Measurements from ENCODE around the gene ARHGEF33. TPM values are rescaled to one million over a fixed set of nuclear protein-coding genes. Genes with fewer than 3 reads are reported as not detected.

The ARHGEF33 gene
- total and polyA plus RNA-seq, 2 donors, result 0.99 to 2.1 TPM

DNA sequence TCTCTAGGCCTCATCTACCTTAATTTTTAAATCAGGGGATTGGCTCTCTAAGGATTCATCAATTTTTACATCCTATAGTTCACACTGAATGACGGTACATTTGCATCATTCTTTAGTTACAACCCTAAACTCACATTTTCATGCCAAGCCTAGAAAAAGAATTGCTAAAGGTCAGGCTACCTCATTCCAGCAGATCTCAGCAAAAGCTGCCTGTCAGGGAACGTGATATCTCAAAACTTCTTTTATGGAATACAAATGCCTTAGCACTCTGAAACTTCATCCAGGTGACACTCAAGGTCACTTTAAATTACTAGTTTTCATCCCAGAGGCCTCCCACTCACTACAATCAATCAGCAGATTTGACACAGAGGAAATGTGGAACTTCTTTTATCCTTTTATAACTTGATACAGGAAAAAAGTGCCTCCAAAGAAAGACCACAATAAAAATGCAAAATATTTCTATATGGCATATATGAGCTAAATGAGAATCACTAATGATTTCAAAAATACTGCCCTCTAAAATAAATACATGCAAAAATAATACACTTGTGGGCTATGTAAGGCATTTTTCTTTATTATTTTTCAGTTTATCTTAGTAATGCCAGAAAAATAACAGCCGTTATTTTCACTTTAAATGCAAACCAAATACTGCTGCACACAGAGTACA is 91.5 kb downstream of the ARHGEF33 start:
- Histone ChIP-seq H3K4me1 (ENCODE audit: insufficient read depth) (no peaks in the 10 kb centered on the region), H3K4me3 (ENCODE audit: low read depth, low read length) (no peak overlapping the region), H3K27ac (ENCODE audit: low read depth) (no peak overlapping the region), H3K36me3 (ENCODE audit: insufficient read depth) (no peaks in the 10 kb centered on the region)
- WGBS, result 90% methylated on average over 3 of the region's 3 CpGs
- DNase-seq (ENCODE audit: extremely low spot score), result no peak

- 95% methylated on average over 8 of the region's 8 CpGs for whole genome bisulfite sequencing
- Histone ChIP-seq H3K36me3 (ENCODE audit: insufficient read depth) (no peaks in the 10 kb centered on the region), H3K4me1 (ENCODE audit: insufficient read depth) (no peaks in the 10 kb centered on the region)
These were observed 92.1 kb downstream of the ARHGEF33 start for GRCh38 chr2:38981670-38982357.

GRCh38 chr2:38982498-38982897 is 92.8 kb downstream of the ARHGEF33 start:
- Histone ChIP-seq H3K36me3 (ENCODE audit: insufficient read depth) (no peaks in the 10 kb centered on the region), H3K4me3 (ENCODE audit: low read depth, low read length) (no peak overlapping the region), H3K4me1 (ENCODE audit: insufficient read depth) (no peaks in the 10 kb centered on the region), H3K27ac (ENCODE audit: low read depth) (no peak overlapping the region)
- 98% methylated on average over 1 of the region's 1 CpG for WGBS
- no peak for DNase-seq (ENCODE audit: extremely low spot score)

More at GRCh38 chr2:38981670-38982357, 92.1 kb downstream of the ARHGEF33 start:
- Histone ChIP-seq H3K27ac (ENCODE audit: low read depth) (no peak overlapping the region), H3K4me3 (ENCODE audit: low read depth, low read length) (no peak overlapping the region)
- DNase-seq (ENCODE audit: extremely low spot score), result no peak

GRCh38 chr2:38988716-38989115 is 99.0 kb downstream of the ARHGEF33 start:
- no peak overlapping the region for H3K27ac ChIP-seq (ENCODE audit: low read depth)
- peaks cover 4% of the 10 kb centered on the region for H3K36me3 ChIP-seq (ENCODE audit: insufficient read depth)
- DNase-seq (ENCODE audit: extremely low spot score), result no peak
- WGBS, result 99% methylated on average over 1 of the region's 1 CpG
- H3K4me1 ChIP-seq (ENCODE audit: insufficient read depth), result no peaks in the 10 kb centered on the region
- H3K4me3 ChIP-seq (ENCODE audit: low read depth, low read length), result no peak overlapping the region

DNA sequence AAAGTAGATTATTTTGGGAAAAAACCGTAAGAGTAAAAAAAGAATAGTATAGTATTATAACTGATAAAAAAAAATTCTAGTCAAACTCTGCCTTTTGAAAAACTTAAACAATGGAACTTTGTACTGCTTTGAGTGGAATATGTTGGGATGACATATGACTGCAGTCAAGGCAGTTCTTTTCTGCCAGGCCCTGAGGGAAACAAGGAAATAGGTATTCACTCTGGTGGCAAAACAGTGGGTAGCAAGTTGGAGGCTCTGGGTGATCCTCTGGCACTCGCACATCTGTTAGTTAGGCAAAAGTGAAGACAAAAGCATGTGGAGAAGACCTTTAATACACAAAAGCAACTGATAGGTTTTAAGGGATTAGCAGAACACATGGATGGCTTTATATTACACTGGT is 102.2 kb downstream of the ARHGEF33 start:
- no peaks in the 10 kb centered on the region for H3K4me1 ChIP-seq (ENCODE audit: insufficient read depth)
- H3K27ac ChIP-seq (ENCODE audit: low read depth), result no peak overlapping the region
- 79% methylated on average over 2 of the region's 2 CpGs for WGBS
- H3K4me3 ChIP-seq (ENCODE audit: low read depth, low read length), result no peak overlapping the region
- no peak for DNase-seq (ENCODE audit: extremely low spot score)
- H3K36me3 ChIP-seq (ENCODE audit: insufficient read depth), result peaks cover 4% of the 10 kb centered on the region

- DNase-seq (ENCODE audit: extremely low spot score), result no peak
- H3K36me3 ChIP-seq (ENCODE audit: insufficient read depth), result peaks cover 3% of the 10 kb centered on the region
- 36% methylated on average over 4 of the region's 4 CpGs for WGBS
These were observed 108.1 kb downstream of the ARHGEF33 start for GRCh38 chr2:38997781-38998180.

DNA sequence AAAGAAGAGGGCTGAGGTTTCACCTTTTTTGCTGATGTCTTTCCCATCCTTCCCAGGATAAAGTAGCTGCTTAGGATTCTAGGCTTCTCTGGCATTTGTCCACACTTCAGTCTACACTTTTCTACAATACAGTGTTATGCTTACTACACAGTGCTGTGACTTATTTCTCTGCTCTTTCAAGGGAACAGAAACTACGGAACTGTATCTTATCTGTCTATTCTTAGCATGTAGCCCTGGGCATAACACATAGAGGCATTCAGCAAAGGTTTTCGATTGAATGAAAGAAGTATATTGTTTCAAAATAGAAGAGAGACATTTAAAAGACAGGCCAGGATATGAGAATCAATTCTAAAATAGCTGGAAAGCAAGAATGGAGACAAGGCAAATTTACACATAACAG is 110.9 kb downstream of the ARHGEF33 start:
- Histone ChIP-seq H3K4me1 (ENCODE audit: insufficient read depth) (no peaks in the 10 kb centered on the region), H3K4me3 (ENCODE audit: low read depth, low read length) (no peak overlapping the region), H3K27ac (ENCODE audit: low read depth) (no peak overlapping the region), H3K36me3 (ENCODE audit: insufficient read depth) (peaks cover 5% of the 10 kb centered on the region)
- DNase-seq (ENCODE audit: extremely low spot score), result no peak
- WGBS, result 59% methylated on average over 2 of the region's 2 CpGs

More at GRCh38 chr2:38997781-38998180, 108.1 kb downstream of the ARHGEF33 start:
- Histone ChIP-seq H3K4me1 (ENCODE audit: insufficient read depth) (no peaks in the 10 kb centered on the region), H3K27ac (ENCODE audit: low read depth) (no peak overlapping the region), H3K4me3 (ENCODE audit: low read depth, low read length) (no peak overlapping the region)

- DNase-seq (ENCODE audit: extremely low spot score), result no peak
- H3K27ac ChIP-seq (ENCODE audit: low read depth), result no peak overlapping the region
- no peak overlapping the region for H3K4me3 ChIP-seq (ENCODE audit: low read depth, low read length)
- peaks cover 11% of the 10 kb centered on the region for H3K36me3 ChIP-seq (ENCODE audit: insufficient read depth)
- 75% methylated on average over 5 of the region's 5 CpGs for WGBS
- H3K4me1 ChIP-seq (ENCODE audit: insufficient read depth), result no peaks in the 10 kb centered on the region
These were observed 118.3 kb downstream of the ARHGEF33 start for GRCh38 chr2:39007875-39008504.

DNA sequence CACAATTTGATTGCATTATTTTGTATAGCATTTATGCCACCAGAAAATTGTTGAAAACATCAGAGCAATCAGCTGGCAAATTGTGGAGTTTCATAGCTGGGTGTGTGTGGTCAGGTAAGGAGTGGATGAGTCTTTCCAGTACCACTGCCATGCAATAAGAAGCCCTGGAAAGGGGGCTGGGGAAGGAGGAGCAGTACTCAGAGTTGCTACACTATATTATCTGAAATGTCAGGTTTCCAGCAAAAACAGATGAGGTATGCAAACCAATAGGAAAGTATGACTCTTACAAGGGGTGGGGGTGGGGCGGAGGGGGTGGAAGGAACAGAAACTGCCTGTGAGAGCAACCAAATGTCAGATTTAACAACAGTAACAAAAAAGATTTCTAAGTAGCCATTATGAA is 119.0 kb downstream of the ARHGEF33 start:
- H3K36me3 ChIP-seq (ENCODE audit: insufficient read depth), result peaks cover 12% of the 10 kb centered on the region
- DNase-seq (ENCODE audit: extremely low spot score), result no peak
- 95% methylated on average over 1 of the region's 1 CpG for WGBS

DNA sequence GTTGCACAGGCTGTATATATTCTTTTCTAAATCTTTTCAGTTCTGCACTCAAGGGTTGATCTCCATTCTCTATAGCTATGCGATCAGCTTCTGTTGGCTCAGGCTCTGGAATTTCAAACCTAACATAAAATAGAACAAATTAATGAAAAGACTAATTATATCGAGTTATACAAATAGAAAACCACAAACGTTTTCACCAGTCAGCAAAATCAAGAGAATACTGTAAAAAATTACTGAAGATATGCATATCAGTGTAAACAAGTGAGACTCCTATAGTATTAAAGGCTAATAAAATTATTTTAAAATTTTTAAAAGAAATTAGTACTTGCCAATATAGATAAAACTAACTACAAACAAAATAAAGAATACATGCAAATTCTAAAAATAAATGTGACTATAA is 124.2 kb downstream of the ARHGEF33 start:
- WGBS, result 90% methylated on average over 3 of the region's 3 CpGs
- peaks cover 6% of the 10 kb centered on the region for H3K36me3 ChIP-seq (ENCODE audit: insufficient read depth)
- no peak overlapping the region for H3K27ac ChIP-seq (ENCODE audit: low read depth)
- no peak overlapping the region for H3K4me3 ChIP-seq (ENCODE audit: low read depth, low read length)
- DNase-seq (ENCODE audit: extremely low spot score), result no peak
- H3K4me1 ChIP-seq (ENCODE audit: insufficient read depth), result no peaks in the 10 kb centered on the region

More for the DNA sequence above, 119.0 kb downstream of the ARHGEF33 start:
- Histone ChIP-seq H3K4me3 (ENCODE audit: low read depth, low read length) (no peak overlapping the region), H3K27ac (ENCODE audit: low read depth) (no peak overlapping the region), H3K4me1 (ENCODE audit: insufficient read depth) (no peaks in the 10 kb centered on the region)

DNA sequence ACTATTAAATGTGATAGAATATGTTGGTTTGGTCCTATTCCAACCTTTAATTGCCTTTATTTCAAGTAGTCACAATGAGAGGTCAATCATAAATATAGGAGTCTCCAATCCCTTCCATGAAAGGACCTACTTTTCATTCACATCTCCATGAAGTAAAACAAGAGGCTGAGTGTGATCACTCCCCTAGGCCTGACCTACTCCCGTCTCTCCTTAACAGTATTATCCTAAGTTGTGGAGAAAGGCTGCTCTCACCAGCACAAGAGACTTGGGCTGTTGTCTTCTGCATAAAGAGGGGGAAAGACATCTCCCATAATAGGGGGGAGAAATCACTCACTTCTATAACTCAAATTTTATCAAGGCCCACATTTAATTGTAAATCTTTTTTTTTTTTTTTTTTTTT is 125.7 kb downstream of the ARHGEF33 start:
- WGBS, result 93% methylated on average over 1 of the region's 1 CpG
- H3K4me1 ChIP-seq (ENCODE audit: insufficient read depth), result no peaks in the 10 kb centered on the region
- peaks cover 4% of the 10 kb centered on the region for H3K36me3 ChIP-seq (ENCODE audit: insufficient read depth)
- no peak overlapping the region for H3K4me3 ChIP-seq (ENCODE audit: low read depth, low read length)
- DNase-seq (ENCODE audit: extremely low spot score), result no peak
- no peak overlapping the region for H3K27ac ChIP-seq (ENCODE audit: low read depth)

DNA sequence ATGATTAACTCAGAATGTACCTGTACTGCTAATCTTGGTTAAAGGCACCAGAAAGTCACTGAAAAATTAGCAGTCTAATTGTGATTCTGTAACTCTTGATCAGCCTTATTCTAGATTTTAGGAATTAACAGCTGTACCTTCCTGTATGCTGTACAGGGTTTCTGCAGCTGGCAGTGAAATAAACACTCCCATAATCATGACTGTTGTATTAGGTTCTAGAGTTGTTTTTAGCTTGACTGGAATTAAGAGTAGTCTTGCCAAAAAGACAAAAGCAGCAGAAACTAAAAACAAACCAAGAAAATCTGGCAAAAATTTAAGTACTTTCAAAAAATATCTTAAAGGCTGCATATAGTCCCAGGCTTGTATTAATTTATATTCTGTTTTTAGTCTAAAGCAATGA is 127.7 kb downstream of the ARHGEF33 start:
- peaks cover 2% of the 10 kb centered on the region for H3K36me3 ChIP-seq (ENCODE audit: insufficient read depth)
- no peak overlapping the region for H3K4me3 ChIP-seq (ENCODE audit: low read depth, low read length)
- H3K4me1 ChIP-seq (ENCODE audit: insufficient read depth), result no peaks in the 10 kb centered on the region
- no peak for DNase-seq (ENCODE audit: extremely low spot score)
- H3K27ac ChIP-seq (ENCODE audit: low read depth), result no peak overlapping the region

GRCh38 chr2:39018638-39019037 is 129.0 kb downstream of the ARHGEF33 start:
- no peak for DNase-seq (ENCODE audit: extremely low spot score)
- WGBS, result 87% methylated on average over 4 of the region's 4 CpGs
- H3K27ac ChIP-seq (ENCODE audit: low read depth), result peak overlapping the region; percentile 38
- no peaks in the 10 kb centered on the region for H3K4me1 ChIP-seq (ENCODE audit: insufficient read depth)
- no peaks in the 10 kb centered on the region for H3K36me3 ChIP-seq (ENCODE audit: insufficient read depth)
- no peak overlapping the region for H3K4me3 ChIP-seq (ENCODE audit: low read depth, low read length)

DNA sequence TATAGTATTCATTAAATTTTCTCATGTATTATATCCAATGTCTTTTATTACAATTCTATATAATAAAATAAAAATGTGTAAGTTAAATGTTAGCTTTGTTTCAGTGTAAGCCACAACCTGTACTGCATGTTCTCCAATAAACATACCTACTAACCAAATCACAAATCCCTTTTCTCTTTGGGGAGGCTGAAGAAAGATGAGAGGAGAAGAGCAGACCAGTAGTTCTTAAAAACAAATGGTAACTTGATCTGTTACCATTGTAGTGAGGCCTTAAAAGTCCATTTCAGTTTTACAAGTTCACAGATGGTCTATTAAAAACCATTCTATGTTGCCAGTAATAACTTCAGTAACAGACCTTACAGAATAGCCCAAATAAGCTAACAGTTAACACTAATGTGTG is 130.7 kb downstream of the ARHGEF33 start:
- no peaks in the 10 kb centered on the region for H3K36me3 ChIP-seq (ENCODE audit: insufficient read depth)
- H3K4me3 ChIP-seq (ENCODE audit: low read depth, low read length), result no peak overlapping the region
- no peak for DNase-seq (ENCODE audit: extremely low spot score)
- H3K27ac ChIP-seq (ENCODE audit: low read depth), result peak overlapping the region; percentile 38
- H3K4me1 ChIP-seq (ENCODE audit: insufficient read depth), result no peaks in the 10 kb centered on the region
